Fibroblast of the aortic adventitia (primary cell): ENCODE results near the gene ESR1. TPM values are rescaled to one million over a fixed set of nuclear protein-coding genes. Genes with fewer than 3 reads are reported as not detected.

Experiments
- DNase-seq: peaks from one replicate; pipeline ENCODE4 v3.0.0-alpha.2; 2010; ENCODE audit warnings: low read depth
- H3K4me3 ChIP-seq: 2 replicates; pipeline ENCODE4 v1.5.1; 2011; ENCODE audit warnings: low read depth, mild to moderate bottlenecking, control low read depth, low read length, moderate library complexity
- CTCF ChIP-seq: IDR thresholded peaks from 2 replicates; pipeline ENCODE4 v1.5.1; 2011; ENCODE audit warnings: mild to moderate bottlenecking, low read length, control low read depth, inconsistent platforms; ENCODE audit not compliant: insufficient read depth
- total RNA-seq: library from RNA; depleted of rRNA; stranded (reverse); fragments of >200 nt; gene quantifications from 2 replicates; pipeline ENCODE4 v1.2.3, GENCODE V29; 2012; ENCODE audit warnings: low replicate concordance

ESR1 gene
- total RNA-seq, 1 donor, result 2.7 TPM

GRCh38 chr6:152046118-152046517, 238.6 kb downstream of the ESR1 start:
- H3K4me3 ChIP-seq, result no peak overlapping the region
- no peak for TF ChIP-seq CTCF
- no peak for DNase-seq

- DNase-seq, result no peak
- TF ChIP-seq CTCF, result no peak
- no peak overlapping the region for H3K4me3 ChIP-seq
Measured at GRCh38 chr6:152048921-152049320, 241.4 kb downstream of the ESR1 start.

GRCh38 chr6:152049502-152049901, 242.0 kb downstream of the ESR1 start:
- no peak for DNase-seq
- H3K4me3 ChIP-seq, result no peak overlapping the region
- no peak for TF ChIP-seq CTCF

- TF ChIP-seq CTCF, result no peak
- no peak overlapping the region for H3K4me3 ChIP-seq
- DNase-seq, result no peak
Measured at GRCh38 chr6:152050451-152051195, 243.1 kb downstream of the ESR1 start.

DNA sequence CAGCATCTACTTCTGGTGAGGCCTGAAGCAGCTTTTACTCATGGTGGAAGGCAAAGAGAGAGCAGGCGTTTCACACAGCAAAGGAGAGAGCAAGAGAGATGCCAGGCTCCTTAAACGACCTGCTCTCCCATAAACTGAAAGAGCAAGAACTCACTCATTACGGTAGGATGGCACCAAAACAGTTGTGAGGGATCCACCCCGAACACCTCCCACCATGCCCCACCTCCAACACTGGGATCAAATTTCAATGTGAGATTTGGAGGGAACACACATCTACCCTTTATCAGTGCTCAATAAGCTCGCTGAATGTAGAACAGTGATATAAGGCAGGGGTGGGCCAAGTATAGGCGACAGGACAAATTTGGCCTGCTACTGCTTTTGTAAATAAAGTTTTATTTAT, 244.6 kb downstream of the ESR1 start:
- no peak for TF ChIP-seq CTCF
- H3K4me3 ChIP-seq, result no peak overlapping the region
- DNase-seq, result no peak

- TF ChIP-seq CTCF, result no peak
- DNase-seq, result no peak
- H3K4me3 ChIP-seq, result no peak overlapping the region
Measured at GRCh38 chr6:152053332-152053731, 245.8 kb downstream of the ESR1 start.

GRCh38 chr6:152054441-152054840, 247.0 kb downstream of the ESR1 start:
- no peak for TF ChIP-seq CTCF
- DNase-seq, result peak; percentile 4
- no peak overlapping the region for H3K4me3 ChIP-seq
